AG09319 (cell line): ENCODE results near the gene PARD3.

Source experiments
- DNase-seq: peaks from one replicate; pipeline ENCODE4 v3.0.0-alpha.2; 2010; ENCODE audit warnings: low read depth; ENCODE audit errors: extremely low read depth
- CTCF ChIP-seq: IDR thresholded peaks from 2 replicates; pipeline ENCODE4 v1.5.1; 2011; ENCODE audit warnings: low read depth, mild to moderate bottlenecking, inconsistent platforms, low read length, moderate library complexity

Gene PARD3

DNA sequence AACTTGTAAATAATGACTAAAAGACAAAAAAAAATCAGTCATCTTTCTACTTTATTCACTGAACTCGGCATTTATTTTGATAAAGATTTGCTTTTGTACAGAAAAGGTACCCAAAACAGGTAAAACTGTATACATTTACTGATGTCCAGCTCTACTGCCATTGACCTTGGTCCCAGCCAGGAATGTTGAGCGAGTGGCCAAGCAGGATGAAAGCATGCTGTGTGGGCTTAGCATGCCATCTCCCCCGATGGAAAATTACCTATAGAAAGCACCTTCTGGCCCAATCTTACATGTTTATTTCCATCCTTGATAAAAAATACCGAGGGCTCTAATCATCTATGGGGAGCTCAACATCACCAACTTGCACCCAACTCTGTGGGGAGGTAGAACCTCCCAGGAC lies 6.8 kb downstream of the PARD3 start:
- no peak for TF ChIP-seq CTCF

DNA sequence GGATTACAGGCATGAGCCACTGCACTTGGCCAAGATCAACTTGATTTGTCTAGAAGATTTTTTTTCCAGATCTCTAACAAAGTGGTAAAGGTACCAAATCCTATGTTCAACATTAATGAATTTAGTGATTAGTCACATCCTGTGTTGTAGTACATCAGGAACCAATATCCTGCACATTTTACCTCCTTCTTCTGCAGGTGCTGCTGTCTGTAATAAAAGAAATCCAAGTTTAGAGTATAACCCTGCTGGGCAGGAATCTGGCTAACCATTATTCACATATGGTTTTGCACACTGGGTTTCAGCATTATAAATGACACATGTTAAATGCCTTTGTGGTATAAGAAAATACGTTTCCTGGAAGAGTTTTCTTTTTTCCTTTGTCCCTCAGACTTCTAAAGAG lies 10.8 kb downstream of the PARD3 start:
- no peak for DNase-seq
- TF ChIP-seq CTCF = no peak

More for the DNA sequence above, 6.8 kb downstream of the PARD3 start:
- DNase-seq = no peak

DNA sequence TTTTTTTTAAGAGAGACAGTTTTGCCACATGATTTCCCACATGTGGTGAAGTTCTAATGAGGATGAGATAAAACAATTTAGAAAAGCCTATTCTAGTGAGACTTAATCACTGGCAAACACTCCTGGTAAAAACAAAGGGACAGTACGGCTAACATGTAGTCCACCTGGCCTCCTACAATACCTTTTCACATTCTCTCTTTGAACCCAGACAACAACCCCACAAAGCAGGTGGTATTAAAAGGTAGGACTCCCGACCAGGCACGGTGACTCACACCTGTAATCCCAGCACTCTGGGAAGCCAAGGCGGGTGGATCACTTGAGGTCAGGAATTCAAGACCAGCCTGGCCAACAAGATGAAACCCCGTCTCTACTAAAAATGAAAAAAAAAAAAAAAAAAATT lies 12.4 kb downstream of the PARD3 start:
- no peak for DNase-seq
- no peak for TF ChIP-seq CTCF

DNA sequence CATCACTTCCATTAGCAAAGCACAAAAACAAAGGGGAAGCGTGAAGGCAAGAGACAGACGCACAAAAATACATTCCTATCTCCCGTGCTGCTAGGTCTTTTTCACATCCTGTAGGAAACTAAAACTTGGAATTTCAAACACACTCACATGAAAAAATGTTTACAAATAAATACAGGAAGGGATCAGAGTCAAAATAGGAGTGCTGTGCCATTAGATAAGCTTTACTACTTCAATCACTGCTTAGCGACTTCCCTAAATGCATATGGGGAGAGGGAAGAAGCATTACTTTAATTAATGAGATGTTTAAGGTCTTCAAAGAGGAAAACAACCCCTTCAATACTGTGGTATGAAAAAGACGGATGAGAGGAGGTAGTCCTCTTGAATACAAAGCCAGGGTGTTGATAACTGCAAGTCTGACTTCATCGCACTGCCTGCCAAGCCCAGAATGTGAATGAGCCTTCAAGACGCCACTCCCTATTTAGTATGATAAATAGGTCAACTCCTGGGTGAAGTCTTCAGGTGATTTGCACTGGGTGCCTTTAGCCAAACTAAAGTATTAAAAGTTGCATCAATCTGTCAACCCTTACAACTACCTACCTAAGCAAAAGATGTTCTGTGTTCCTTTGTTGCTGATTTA lies 13.9 kb downstream of the PARD3 start:
- no peak for TF ChIP-seq CTCF
- DNase-seq = no peak

DNA sequence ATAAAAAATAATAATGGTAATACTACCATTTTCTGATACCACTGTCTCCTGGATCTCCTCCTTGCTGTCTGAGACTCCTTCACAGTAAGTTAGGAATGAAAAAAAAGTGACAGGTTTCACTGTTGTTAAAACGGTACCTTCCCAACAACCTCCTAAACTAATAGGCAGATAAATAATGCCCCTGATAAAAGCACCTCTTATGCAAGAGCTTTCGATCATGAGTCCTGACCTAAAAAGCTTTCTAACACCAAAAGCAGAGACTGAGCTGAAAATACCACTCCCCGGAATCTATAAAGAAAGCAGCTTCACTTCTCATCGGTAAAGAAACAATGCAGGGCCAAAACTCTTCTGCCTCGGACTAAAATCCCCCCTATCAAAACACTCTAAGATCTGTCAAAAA lies 14.5 kb downstream of the PARD3 start:
- no peak for DNase-seq
- TF ChIP-seq CTCF = no peak

DNA sequence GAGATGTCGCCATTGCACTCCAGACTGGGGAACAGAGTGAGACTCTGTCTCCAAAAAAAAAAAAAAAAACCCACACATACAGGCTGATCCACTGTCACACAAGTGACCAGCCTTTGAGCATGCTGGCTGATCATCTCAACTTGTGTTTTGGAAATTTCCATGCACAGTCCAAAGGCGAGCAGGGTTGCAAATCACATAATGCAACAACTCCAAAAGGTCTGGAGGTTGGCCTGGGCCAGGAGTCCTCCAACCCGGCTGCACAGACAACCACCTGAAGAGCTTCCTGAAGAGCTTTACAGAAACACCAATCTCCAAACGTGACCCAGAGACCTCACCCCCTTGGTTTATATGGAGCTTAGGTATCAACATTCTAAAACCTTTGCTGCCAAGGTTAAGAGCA lies 16.4 kb downstream of the PARD3 start:
- DNase-seq = no peak
- TF ChIP-seq CTCF = no peak

DNA sequence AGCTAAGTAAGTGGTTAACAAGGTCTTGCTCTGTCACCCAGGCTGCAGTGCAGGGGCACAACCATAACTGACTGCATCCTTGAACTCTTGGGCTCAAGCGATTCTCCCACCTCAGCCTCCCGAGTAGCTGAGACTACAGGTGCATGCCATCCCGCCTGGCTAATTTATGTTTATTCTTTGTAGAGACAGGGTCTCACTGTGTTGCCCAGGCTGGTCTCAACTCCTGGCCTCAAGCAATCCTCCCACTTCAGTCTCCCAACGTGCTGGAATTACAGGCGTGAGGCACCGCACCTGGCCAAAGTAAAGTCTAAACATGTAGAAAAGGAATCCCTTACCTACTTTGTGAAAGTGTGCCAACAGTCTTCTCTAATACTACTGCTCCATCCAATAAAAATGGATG lies 17.9 kb downstream of the PARD3 start:
- no peak for DNase-seq
- TF ChIP-seq CTCF = no peak
